ENCODE measurements around the gene RASAL2. TPM values are rescaled to one million over a fixed set of nuclear protein-coding genes. Genes with fewer than 3 reads are reported as not detected.

Gene RASAL2
- total and polyA plus RNA-seq, 2 experiments from 2014 or later, result 16.0 to 42.2 TPM

- no peak for TF ChIP-seq ZNF462 (CRISPR knock-in tag; IDR thresholded peaks at IDR 0.05)
- TF ChIP-seq EZH2 (IDR thresholded peaks at IDR 0.05; ENCODE audit: low read depth, unreplicated experiment), result no peak
- TF ChIP-seq STAT1 (IDR thresholded peaks at IDR 0.05; ENCODE audit: unreplicated experiment), result no peak
Measured at GRCh38 chr1:178328728-178329127, 234.8 kb downstream of the RASAL2 start (continued).

GRCh38 chr1:178330153-178330552 lies 236.2 kb downstream of the RASAL2 start:
- Histone ChIP-seq H3K9me2 (ENCODE audit: insufficient read depth) (no peaks in the 10 kb centered on the region), H3K27me3 (ENCODE audit: insufficient read depth) (no peaks in the 10 kb centered on the region), H3K4me2 (no peak overlapping the region), H2AFZ (no peak overlapping the region), H3K36me3 (ENCODE audit: insufficient read depth) (no peaks in the 10 kb centered on the region), H4K20me1 (replicated peaks; ENCODE audit: insufficient read depth) (no peaks in the 10 kb centered on the region; the same call in 1 of the 2 replicates), H3F3A (replicated peaks; ENCODE audit: low read depth) (no peaks in the 10 kb centered on the region), H3K27ac (ENCODE audit: low read depth) (no peak overlapping the region), H3K79me2 (replicated peaks; ENCODE audit: insufficient read depth) (peaks cover 94% of the 10 kb centered on the region), H3K4me1 (ENCODE audit: insufficient read depth) (peaks cover 13% of the 10 kb centered on the region; the same call in 1 of the 2 replicates), H3K4me3 (no peak overlapping the region)
- Mint-ChIP-seq H3K27ac (no peak overlapping the region), H3K9me3 (no peaks in the 10 kb centered on the region), H3K27me3 (ENCODE audit: insufficient read depth, low read depth, poor library complexity) (peaks cover 5% of the 10 kb centered on the region), H3K4me3 (no peak overlapping the region), H3K4me1 (peaks cover 11% of the 10 kb centered on the region; the same call in 2 of the 3 replicates), H3K36me3 (ENCODE audit: low read depth) (no peaks in the 10 kb centered on the region)
- ATAC-seq, result no peak
- TF ChIP-seq ETS1 (IDR thresholded peaks at IDR 0.05) (no peak), STAT1 (IDR thresholded peaks at IDR 0.05; ENCODE audit: unreplicated experiment) (no peak)
- DNase-seq (ENCODE audit: low spot score), result no peak

Data from GM23338 (cell line).